HepG2 (cell line): ENCODE data around the gene B3GNT9. TPM values are rescaled to one million over a fixed set of nuclear protein-coding genes. Genes with fewer than 3 reads are reported as not detected.
A peak's percentile ranks its signal among the peaks of the same experiment; 100 is the strongest.

ENCODE experiments used
- MXI1 ChIP-seq: IDR thresholded peaks from 3 replicates; pipeline ENCODE4 v1.6.1; 2012; ENCODE audit warnings: low read depth, low read length, inconsistent platforms, borderline replicate concordance
- NR2F1 ChIP-seq, 2 experiments: fragments of 450-650 bp in 1 of 2; formaldehyde crosslinking in 1 of 2; IDR thresholded peaks; 2 replicates each; pipeline versions ENCODE4 v1.5.0 to v1.6.1; 2016 to 2020; ENCODE audit warnings: mild to moderate bottlenecking in 1 of 2, missing compliant biosample characterization in 1 of 2, missing genetic modification reagents in 1 of 2, moderate library complexity in 1 of 2
- SPEN ChIP-seq: sonication (generic); formaldehyde crosslinking; IDR thresholded peaks from 2 replicates; pipeline ENCODE4 v1.5.1; 2020; ENCODE audit warnings: low read depth, mild to moderate bottlenecking, missing genetic modification reagents
- TBX3 ChIP-seq: fragments of 450-650 bp; IDR thresholded peaks from 2 replicates; pipeline ENCODE4 v1.6.1; 2017; ENCODE audit warnings: antibody characterized with exemption, mild to moderate bottlenecking, inconsistent platforms, borderline replicate concordance
- ZMYM4 ChIP-seq: sonication (generic); formaldehyde crosslinking; IDR thresholded peaks from 2 replicates; pipeline ENCODE4 v1.8.1; 2023; ENCODE audit warnings: mild to moderate bottlenecking, missing genetic modification reagents
- ZNF232 ChIP-seq: sonication (generic); formaldehyde crosslinking; IDR thresholded peaks from 2 replicates; pipeline ENCODE4 v1.4.0; 2020; ENCODE audit warnings: missing genetic modification reagents, borderline replicate concordance
- ZNF33A ChIP-seq: sonication (generic); formaldehyde crosslinking; IDR thresholded peaks from 2 replicates; pipeline ENCODE4 v1.5.1; 2020; ENCODE audit warnings: missing genetic modification reagents, mild to moderate bottlenecking, moderate library complexity, borderline replicate concordance
- ZNF33B ChIP-seq: sonication (generic); formaldehyde crosslinking; IDR thresholded peaks from 2 replicates; pipeline ENCODE4 v1.5.1; 2020; ENCODE audit warnings: mild to moderate bottlenecking, missing genetic modification reagents
- ZNF629 ChIP-seq: sonication (generic); formaldehyde crosslinking; conservative IDR thresholded peaks from 2 replicates; pipeline ENCODE4 v1.5.0; 2020; ENCODE audit warnings: missing genetic modification reagents
- ZNF879 ChIP-seq: sonication (generic); formaldehyde crosslinking; IDR thresholded peaks from 2 replicates; pipeline ENCODE4 v1.8.1; 2023; ENCODE audit warnings: missing genetic modification reagents
- polyA plus RNA-seq, 8 experiments: library from polyadenylated mRNA; depleted of rRNA in 3 of 8; stranded (reverse) in 7 of 8; unstranded in 1 of 8; fragments of >200 nt; fragmentation: Illumina TruSeq in 4 of 8; extraction: Trizol in 4 of 8; gene quantifications; 2 replicates each; pipeline versions ENCODE4 v1.2.1 to v1.2.3, GENCODE V29; 2011 to 2016; ENCODE audit warnings: low read depth in 4 of 8, missing spikeins in 1 of 8, mixed read lengths in 1 of 8; ENCODE audit not compliant: insufficient read depth in 1 of 8
- total RNA-seq, 5 experiments: library from RNA; depleted of rRNA; stranded (reverse); fragments of >200 nt; fragmentation: Illumina TruSeq; extraction: Trizol; gene quantifications; 2 replicates each; pipeline ENCODE4 v1.2.3, GENCODE V29; 2016; ENCODE audit warnings: low read depth in 1 of 5
- TF ChIP-seq, protein P1 (sequence below): sonication (generic); formaldehyde crosslinking; IDR thresholded peaks from 2 replicates; pipeline ENCODE4 v1.4.0; 2020; ENCODE audit warnings: missing genetic modification reagents, borderline replicate concordance
- TF ChIP-seq, protein P2 (sequence below): IDR thresholded peaks from 2 replicates; pipeline ENCODE4 v1.6.1; 2016; ENCODE audit warnings: missing compliant biosample characterization, missing genetic modification reagents, borderline replicate concordance
- TF ChIP-seq, protein P3 (sequence below): sonication (generic); formaldehyde crosslinking; conservative IDR thresholded peaks from 2 replicates; pipeline ENCODE4 v1.8.1; 2023; ENCODE audit warnings: missing genetic modification reagents
- TF ChIP-seq, protein P4 (sequence below): sonication (generic); formaldehyde crosslinking; IDR thresholded peaks from 2 replicates; pipeline ENCODE4 v1.8.0; 2022; ENCODE audit warnings: missing genetic modification reagents, low read depth, mild to moderate bottlenecking, borderline replicate concordance
- TF ChIP-seq, protein P5 (sequence below): sonication (generic); formaldehyde crosslinking; IDR thresholded peaks from 2 replicates; pipeline ENCODE4 v1.4.0; 2020; ENCODE audit warnings: missing genetic modification reagents

Gene B3GNT9
- total and polyA plus RNA-seq, 2 of the 13 experiments (the other 11 are each of a cell fraction or from before 2014, with no cell fraction given), result 1.5 to 3.1 TPM

DNA sequence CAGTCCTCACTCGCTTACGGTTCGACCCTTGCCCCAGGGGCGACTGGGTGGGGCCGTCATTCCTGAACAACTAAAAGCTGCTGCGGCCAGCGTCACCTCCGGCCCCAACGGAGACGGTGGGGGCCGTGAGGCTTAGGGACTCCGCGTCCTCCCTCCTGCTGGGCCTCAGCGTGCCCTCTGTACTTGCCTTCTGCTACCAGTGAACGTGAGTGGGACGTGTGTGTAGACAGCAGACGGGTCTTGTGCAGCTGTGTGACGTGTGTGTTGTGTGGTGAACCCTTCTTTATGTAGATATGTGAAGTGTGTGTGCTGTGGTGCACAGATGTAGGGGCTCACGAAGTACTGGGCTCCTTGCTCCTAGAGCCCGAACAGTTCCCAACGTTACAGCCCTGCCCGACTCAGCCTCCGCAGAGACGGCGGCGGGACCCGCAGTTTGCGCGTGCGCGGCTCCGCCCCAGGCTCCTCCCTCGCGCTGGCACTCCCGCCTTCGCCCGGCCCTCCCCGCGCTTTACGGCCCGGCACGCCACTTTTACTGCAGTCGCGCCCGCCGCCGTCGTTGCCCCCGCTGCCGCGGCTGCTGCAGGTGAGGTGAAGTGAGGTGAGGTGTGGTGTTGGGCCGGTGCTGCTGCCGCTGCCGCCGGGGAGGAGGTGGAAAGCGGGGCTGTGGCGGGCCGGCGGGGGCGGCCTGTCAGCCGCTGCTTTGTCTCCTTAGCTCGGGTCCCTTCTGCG, 41.2 kb downstream of the B3GNT9 start, which contains the start of gene PHAF1 (continued):
- TF ChIP-seq, protein P1, sequence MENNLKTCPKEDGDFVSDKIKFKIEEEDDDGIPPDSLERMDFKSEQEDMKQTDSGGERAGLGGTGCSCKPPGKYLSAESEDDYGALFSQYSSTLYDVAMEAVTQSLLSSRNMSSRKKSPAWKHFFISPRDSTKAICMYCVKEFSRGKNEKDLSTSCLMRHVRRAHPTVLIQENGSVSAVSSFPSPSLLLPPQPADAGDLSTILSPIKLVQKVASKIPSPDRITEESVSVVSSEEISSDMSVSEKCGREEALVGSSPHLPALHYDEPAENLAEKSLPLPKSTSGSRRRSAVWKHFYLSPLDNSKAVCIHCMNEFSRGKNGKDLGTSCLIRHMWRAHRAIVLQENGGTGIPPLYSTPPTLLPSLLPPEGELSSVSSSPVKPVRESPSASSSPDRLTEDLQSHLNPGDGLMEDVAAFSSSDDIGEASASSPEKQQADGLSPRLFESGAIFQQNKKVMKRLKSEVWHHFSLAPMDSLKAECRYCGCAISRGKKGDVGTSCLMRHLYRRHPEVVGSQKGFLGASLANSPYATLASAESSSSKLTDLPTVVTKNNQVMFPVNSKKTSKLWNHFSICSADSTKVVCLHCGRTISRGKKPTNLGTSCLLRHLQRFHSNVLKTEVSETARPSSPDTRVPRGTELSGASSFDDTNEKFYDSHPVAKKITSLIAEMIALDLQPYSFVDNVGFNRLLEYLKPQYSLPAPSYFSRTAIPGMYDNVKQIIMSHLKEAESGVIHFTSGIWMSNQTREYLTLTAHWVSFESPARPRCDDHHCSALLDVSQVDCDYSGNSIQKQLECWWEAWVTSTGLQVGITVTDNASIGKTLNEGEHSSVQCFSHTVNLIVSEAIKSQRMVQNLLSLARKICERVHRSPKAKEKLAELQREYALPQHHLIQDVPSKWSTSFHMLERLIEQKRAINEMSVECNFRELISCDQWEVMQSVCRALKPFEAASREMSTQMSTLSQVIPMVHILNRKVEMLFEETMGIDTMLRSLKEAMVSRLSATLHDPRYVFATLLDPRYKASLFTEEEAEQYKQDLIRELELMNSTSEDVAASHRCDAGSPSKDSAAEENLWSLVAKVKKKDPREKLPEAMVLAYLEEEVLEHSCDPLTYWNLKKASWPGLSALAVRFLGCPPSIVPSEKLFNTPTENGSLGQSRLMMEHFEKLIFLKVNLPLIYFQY, result no peak; the same call in 1 of the 2 replicates
- TF ChIP-seq MXI1 (peak; percentile 83; the same call in 1 of the 3 replicates), ZNF232 (CRISPR knock-in tag) (peak; percentile 87), ZMYM4 (peak; percentile 84), ZNF629 (CRISPR knock-in tag) (no peak; the same call in 1 of the 2 replicates), ZNF33A (no peak), NR2F1 (CRISPR knock-in tag; IDR thresholded peaks at IDR 0.05) (no peak; a peak in 2 of 4 replicates), ZNF879 (CRISPR knock-in tag) (peak; percentile 78; the same call in 1 of the 2 replicates), ZNF33B (CRISPR knock-in tag) (no peak; the same call in 1 of the 2 replicates), TBX3 (no peak), SPEN (CRISPR knock-in tag) (peak; percentile 88; the same call in 1 of the 2 replicates)
- TF ChIP-seq, protein P2, sequence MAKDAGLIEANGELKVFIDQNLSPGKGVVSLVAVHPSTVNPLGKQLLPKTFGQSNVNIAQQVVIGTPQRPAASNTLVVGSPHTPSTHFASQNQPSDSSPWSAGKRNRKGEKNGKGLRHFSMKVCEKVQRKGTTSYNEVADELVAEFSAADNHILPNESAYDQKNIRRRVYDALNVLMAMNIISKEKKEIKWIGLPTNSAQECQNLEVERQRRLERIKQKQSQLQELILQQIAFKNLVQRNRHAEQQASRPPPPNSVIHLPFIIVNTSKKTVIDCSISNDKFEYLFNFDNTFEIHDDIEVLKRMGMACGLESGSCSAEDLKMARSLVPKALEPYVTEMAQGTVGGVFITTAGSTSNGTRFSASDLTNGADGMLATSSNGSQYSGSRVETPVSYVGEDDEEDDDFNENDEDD, result peak; percentile 90
- TF ChIP-seq, protein P3, sequence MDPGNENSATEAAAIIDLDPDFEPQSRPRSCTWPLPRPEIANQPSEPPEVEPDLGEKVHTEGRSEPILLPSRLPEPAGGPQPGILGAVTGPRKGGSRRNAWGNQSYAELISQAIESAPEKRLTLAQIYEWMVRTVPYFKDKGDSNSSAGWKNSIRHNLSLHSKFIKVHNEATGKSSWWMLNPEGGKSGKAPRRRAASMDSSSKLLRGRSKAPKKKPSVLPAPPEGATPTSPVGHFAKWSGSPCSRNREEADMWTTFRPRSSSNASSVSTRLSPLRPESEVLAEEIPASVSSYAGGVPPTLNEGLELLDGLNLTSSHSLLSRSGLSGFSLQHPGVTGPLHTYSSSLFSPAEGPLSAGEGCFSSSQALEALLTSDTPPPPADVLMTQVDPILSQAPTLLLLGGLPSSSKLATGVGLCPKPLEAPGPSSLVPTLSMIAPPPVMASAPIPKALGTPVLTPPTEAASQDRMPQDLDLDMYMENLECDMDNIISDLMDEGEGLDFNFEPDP (CRISPR knock-in tag), result no peak
- TF ChIP-seq, protein P4, sequence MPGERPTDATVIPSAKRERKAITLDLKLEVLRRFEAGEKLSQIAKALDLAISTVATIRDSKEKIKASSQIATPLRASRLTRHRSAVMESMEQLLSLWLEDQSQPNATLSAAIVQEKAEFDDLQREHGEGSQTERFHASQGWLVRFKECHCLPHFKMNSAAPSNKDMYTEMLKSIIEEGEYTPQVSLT (CRISPR knock-in tag), result 0 out of 2 replicates have a peak, but pooled peaks have one; percentile 29
- TF ChIP-seq, protein P5, sequence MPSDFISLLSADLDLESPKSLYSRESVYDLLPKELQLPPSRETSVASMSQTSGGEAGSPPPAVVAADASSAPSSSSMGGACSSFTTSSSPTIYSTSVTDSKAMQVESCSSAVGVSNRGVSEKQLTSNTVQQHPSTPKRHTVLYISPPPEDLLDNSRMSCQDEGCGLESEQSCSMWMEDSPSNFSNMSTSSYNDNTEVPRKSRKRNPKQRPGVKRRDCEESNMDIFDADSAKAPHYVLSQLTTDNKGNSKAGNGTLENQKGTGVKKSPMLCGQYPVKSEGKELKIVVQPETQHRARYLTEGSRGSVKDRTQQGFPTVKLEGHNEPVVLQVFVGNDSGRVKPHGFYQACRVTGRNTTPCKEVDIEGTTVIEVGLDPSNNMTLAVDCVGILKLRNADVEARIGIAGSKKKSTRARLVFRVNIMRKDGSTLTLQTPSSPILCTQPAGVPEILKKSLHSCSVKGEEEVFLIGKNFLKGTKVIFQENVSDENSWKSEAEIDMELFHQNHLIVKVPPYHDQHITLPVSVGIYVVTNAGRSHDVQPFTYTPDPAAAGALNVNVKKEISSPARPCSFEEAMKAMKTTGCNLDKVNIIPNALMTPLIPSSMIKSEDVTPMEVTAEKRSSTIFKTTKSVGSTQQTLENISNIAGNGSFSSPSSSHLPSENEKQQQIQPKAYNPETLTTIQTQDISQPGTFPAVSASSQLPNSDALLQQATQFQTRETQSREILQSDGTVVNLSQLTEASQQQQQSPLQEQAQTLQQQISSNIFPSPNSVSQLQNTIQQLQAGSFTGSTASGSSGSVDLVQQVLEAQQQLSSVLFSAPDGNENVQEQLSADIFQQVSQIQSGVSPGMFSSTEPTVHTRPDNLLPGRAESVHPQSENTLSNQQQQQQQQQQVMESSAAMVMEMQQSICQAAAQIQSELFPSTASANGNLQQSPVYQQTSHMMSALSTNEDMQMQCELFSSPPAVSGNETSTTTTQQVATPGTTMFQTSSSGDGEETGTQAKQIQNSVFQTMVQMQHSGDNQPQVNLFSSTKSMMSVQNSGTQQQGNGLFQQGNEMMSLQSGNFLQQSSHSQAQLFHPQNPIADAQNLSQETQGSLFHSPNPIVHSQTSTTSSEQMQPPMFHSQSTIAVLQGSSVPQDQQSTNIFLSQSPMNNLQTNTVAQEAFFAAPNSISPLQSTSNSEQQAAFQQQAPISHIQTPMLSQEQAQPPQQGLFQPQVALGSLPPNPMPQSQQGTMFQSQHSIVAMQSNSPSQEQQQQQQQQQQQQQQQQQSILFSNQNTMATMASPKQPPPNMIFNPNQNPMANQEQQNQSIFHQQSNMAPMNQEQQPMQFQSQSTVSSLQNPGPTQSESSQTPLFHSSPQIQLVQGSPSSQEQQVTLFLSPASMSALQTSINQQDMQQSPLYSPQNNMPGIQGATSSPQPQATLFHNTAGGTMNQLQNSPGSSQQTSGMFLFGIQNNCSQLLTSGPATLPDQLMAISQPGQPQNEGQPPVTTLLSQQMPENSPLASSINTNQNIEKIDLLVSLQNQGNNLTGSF (CRISPR knock-in tag), result no peak; the same call in 1 of the 2 replicates
